Fibroblast of the aortic adventitia (primary cell): ENCODE measurements around the gene SLC35F3. TPM values are rescaled to one million over a fixed set of nuclear protein-coding genes. Genes with fewer than 3 reads are reported as not detected.
"Not testable (repeated sequence)": the region's sequence is repeated elsewhere in the genome, so short reads cannot be mapped to it uniquely, and the experiment has no call there.

Experiments used
- DNase-seq: peaks from one replicate; pipeline ENCODE4 v3.0.0-alpha.2; 2010; ENCODE audit warnings: low read depth
- H3K4me3 ChIP-seq: 2 replicates; pipeline ENCODE4 v1.5.1; 2011; ENCODE audit warnings: low read depth, mild to moderate bottlenecking, control low read depth, low read length, moderate library complexity
- CTCF ChIP-seq: IDR thresholded peaks from 2 replicates; pipeline ENCODE4 v1.5.1; 2011; ENCODE audit warnings: mild to moderate bottlenecking, low read length, control low read depth, inconsistent platforms; ENCODE audit not compliant: insufficient read depth
- total RNA-seq: library from RNA; depleted of rRNA; stranded (reverse); fragments of >200 nt; gene quantifications from 2 replicates; pipeline ENCODE4 v1.2.3, GENCODE V29; 2012; ENCODE audit warnings: low replicate concordance

The SLC35F3 gene
- total RNA-seq, 1 donor = not detected

- DNase-seq = no peak
- no peak for TF ChIP-seq CTCF
- H3K4me3 ChIP-seq = no peak overlapping the region
These were observed 389.8 kb downstream of the SLC35F3 start for GRCh38 chr1:234294109-234294817.

GRCh38 chr1:234295068-234295467 lies 390.6 kb downstream of the SLC35F3 start:
- TF ChIP-seq CTCF = no peak
- H3K4me3 ChIP-seq = no peak overlapping the region
- DNase-seq = no peak

GRCh38 chr1:234295626-234296025 lies 391.1 kb downstream of the SLC35F3 start:
- DNase-seq = no peak
- H3K4me3 ChIP-seq = no peak overlapping the region
- TF ChIP-seq CTCF = no peak

GRCh38 chr1:234296496-234296895 lies 392.0 kb downstream of the SLC35F3 start:
- DNase-seq = no peak
- no peak for TF ChIP-seq CTCF
- no peak overlapping the region for H3K4me3 ChIP-seq

- no peak for DNase-seq
- no peak for TF ChIP-seq CTCF
These were observed 393.2 kb downstream of the SLC35F3 start for GRCh38 chr1:234297668-234298067.

GRCh38 chr1:234300096-234300495 lies 395.6 kb downstream of the SLC35F3 start:
- TF ChIP-seq CTCF = no peak
- no peak overlapping the region for H3K4me3 ChIP-seq
- DNase-seq = peak; percentile 65

More at GRCh38 chr1:234297668-234298067, 393.2 kb downstream of the SLC35F3 start:
- H3K4me3 ChIP-seq = no peak overlapping the region

- DNase-seq, H3K4me3 ChIP-seq: not testable (repeated sequence)
These were observed 397.2 kb downstream of the SLC35F3 start for GRCh38 chr1:234301663-234302062.
